Mesendoderm (in vitro differentiated cells): Measurements from ENCODE around the gene TBL3.
A peak's percentile ranks its signal among the peaks of the same experiment; 100 is the strongest.
"Not testable (repeated sequence)": the region's sequence is repeated elsewhere in the genome, so short reads cannot be mapped to it uniquely, and the experiment has no call there.

Experiments
- DNase-seq: peaks from one replicate; pipeline ENCODE4 v3.0.0; 2013
- H2AK5ac ChIP-seq: 2 replicates; pipeline ENCODE4 v1.6.1; 2013; ENCODE audit warnings: low read length, inconsistent platforms
- H2BK120ac ChIP-seq: 2 replicates; pipeline ENCODE4 v1.6.1; 2013; ENCODE audit warnings: low read depth, mild to moderate bottlenecking, low read length, moderate library complexity, mixed read lengths
- H2BK15ac ChIP-seq: replicated peaks from 2 replicates; pipeline ENCODE4 v1.6.1; 2013; ENCODE audit warnings: low read depth, mild to moderate bottlenecking, moderate library complexity
- H2BK5ac ChIP-seq: 2 replicates; pipeline ENCODE4 v1.6.1; 2013; ENCODE audit warnings: low read length, inconsistent platforms
- H3K18ac ChIP-seq: 2 replicates; pipeline ENCODE4 v1.6.1; 2013; ENCODE audit warnings: mild to moderate bottlenecking, low read length, mixed read lengths
- H3K23ac ChIP-seq: one replicate; pipeline ENCODE4 v1.6.1; 2013; ENCODE audit warnings: low read length
- H3K27ac ChIP-seq: 2 replicates; pipeline ENCODE4 v1.5.1; 2013; ENCODE audit warnings: low read depth, mild to moderate bottlenecking, inconsistent platforms, low read length, moderate library complexity
- H3K27me3 ChIP-seq: 2 replicates; pipeline ENCODE4 v1.6.1; 2013; ENCODE audit warnings: low read length, control low read depth, mild to moderate bottlenecking, inconsistent platforms; ENCODE audit not compliant: insufficient read depth, poor library complexity
- H3K36me3 ChIP-seq: 2 replicates; pipeline ENCODE4 v1.6.1; 2013; ENCODE audit warnings: low read length, inconsistent platforms; ENCODE audit not compliant: control insufficient read depth, insufficient read depth
- H3K4ac ChIP-seq: one replicate; pipeline ENCODE4 v1.6.1; 2013; ENCODE audit warnings: low read depth, mild to moderate bottlenecking, low read length, moderate library complexity
- H3K4me1 ChIP-seq: 2 replicates; pipeline ENCODE4 v1.6.1; 2013; ENCODE audit warnings: low read depth, low read length, inconsistent platforms; ENCODE audit not compliant: control insufficient read depth
- H3K4me2 ChIP-seq: 2 replicates; pipeline ENCODE4 v1.6.1; 2013; ENCODE audit warnings: low read length
- H3K4me3 ChIP-seq: 2 replicates; pipeline ENCODE4 v1.5.1; 2013; ENCODE audit warnings: mild to moderate bottlenecking, low read length
- H3K56ac ChIP-seq: one replicate; pipeline ENCODE4 v1.6.1; 2013; ENCODE audit warnings: low read length
- H3K79me1 ChIP-seq: 2 replicates; pipeline ENCODE4 v1.6.1; 2013; ENCODE audit warnings: low read length, inconsistent platforms
- H3K79me2 ChIP-seq: 2 replicates; pipeline ENCODE4 v1.6.1; 2013; ENCODE audit warnings: mild to moderate bottlenecking, low read length; ENCODE audit not compliant: control insufficient read depth, insufficient read depth
- H3K9ac ChIP-seq: 2 replicates; pipeline ENCODE4 v1.6.1; 2013; ENCODE audit warnings: low read length, inconsistent platforms
- H4K5ac ChIP-seq: one replicate; pipeline ENCODE4 v1.6.1; 2013; ENCODE audit warnings: low read length
- H4K8ac ChIP-seq: one replicate; pipeline ENCODE4 v1.6.1; 2013; ENCODE audit warnings: low read depth, mild to moderate bottlenecking, control low read depth, low read length, moderate library complexity
- WGBS: extraction: QIAGEN DNeasy Blood & Tissue Kit; methylation state at CpG from one replicate; pipeline ENCODE4 v1.1.7; 2013; ENCODE audit warnings: low lambda C conversion rate, missing lambda C conversion rate; ENCODE audit not compliant: insufficient coverage; ENCODE audit errors: extremely low coverage; 5-methylcytosine and 5-hydroxymethylcytosine counted together

The TBL3 gene

GRCh38 chr16:1950559-1950958 is 21.3 kb upstream of the TBL3 start:
- H3K27ac ChIP-seq = no peak overlapping the region
- no peak overlapping the region for H2AK5ac ChIP-seq
- no peaks in the 10 kb centered on the region for H3K36me3 ChIP-seq
- H3K27me3 ChIP-seq = no peaks in the 10 kb centered on the region
- no peak overlapping the region for H3K4me2 ChIP-seq
- no peaks in the 10 kb centered on the region for H3K79me1 ChIP-seq
- H3K9ac ChIP-seq = no peak overlapping the region
- no peak overlapping the region for H2BK120ac ChIP-seq
- H3K23ac ChIP-seq = no peak overlapping the region
- no peak overlapping the region for H2BK5ac ChIP-seq
- H3K4me3 ChIP-seq = no peak overlapping the region
- no peak for DNase-seq
- no peak overlapping the region for H3K18ac ChIP-seq
- no peak overlapping the region for H2BK15ac ChIP-seq
- H3K79me2 ChIP-seq = no peaks in the 10 kb centered on the region
- no peak overlapping the region for H3K4ac ChIP-seq
- H3K4me1 ChIP-seq = no peaks in the 10 kb centered on the region
- no peak overlapping the region for H4K8ac ChIP-seq
- no CpG with 5 or more reads among the region's 19 CpGs for WGBS
- no peak overlapping the region for H4K5ac ChIP-seq
- H3K56ac ChIP-seq = no peak overlapping the region

GRCh38 chr16:1953734-1954133 is 18.1 kb upstream of the TBL3 start:
- DNase-seq = no peak
- H3K18ac ChIP-seq = no peak overlapping the region
- H3K27ac ChIP-seq = no peak overlapping the region
- no peak overlapping the region for H3K4me2 ChIP-seq
- no peak overlapping the region for H2AK5ac ChIP-seq
- no peaks in the 10 kb centered on the region for H3K27me3 ChIP-seq
- no peak overlapping the region for H3K4me3 ChIP-seq
- H3K9ac ChIP-seq = no peak overlapping the region
- H3K79me2 ChIP-seq = no peaks in the 10 kb centered on the region
- no peaks in the 10 kb centered on the region for H3K4me1 ChIP-seq
- H2BK15ac ChIP-seq = no peak overlapping the region
- H3K79me1 ChIP-seq = no peaks in the 10 kb centered on the region
- H3K23ac ChIP-seq = no peak overlapping the region
- no peak overlapping the region for H3K4ac ChIP-seq
- no peaks in the 10 kb centered on the region for H3K36me3 ChIP-seq
- no peak overlapping the region for H4K5ac ChIP-seq
- no peak overlapping the region for H2BK5ac ChIP-seq
- H2BK120ac ChIP-seq = no peak overlapping the region
- WGBS = no CpG with 5 or more reads among the region's 22 CpGs
- H4K8ac ChIP-seq = no peak overlapping the region
- no peak overlapping the region for H3K56ac ChIP-seq

- DNase-seq, H3K27me3 ChIP-seq, H3K4ac ChIP-seq, H3K4me1 ChIP-seq, H2BK120ac ChIP-seq, H3K36me3 ChIP-seq, H3K56ac ChIP-seq, H3K9ac ChIP-seq, H3K27ac ChIP-seq, H3K4me3 ChIP-seq, H3K23ac ChIP-seq, H4K5ac ChIP-seq, H2BK5ac ChIP-seq, H3K79me1 ChIP-seq, H3K18ac ChIP-seq, H2BK15ac ChIP-seq, H3K4me2 ChIP-seq, H4K8ac ChIP-seq, H3K79me2 ChIP-seq, H2AK5ac ChIP-seq: not testable (repeated sequence)
- WGBS = no CpG with 5 or more reads among the region's 22 CpGs
Measured at GRCh38 chr16:1957434-1958142, 14.3 kb upstream of the TBL3 start.

GRCh38 chr16:1958143-1958491 is 13.7 kb upstream of the TBL3 start:
- WGBS = no CpG with 5 or more reads among the region's 30 CpGs
- DNase-seq = not testable (repeated sequence)

GRCh38 chr16:1958715-1959268 is 13.1 kb upstream of the TBL3 start:
- Histone ChIP-seq H3K4me2 (peak overlapping the region; percentile 29), H4K5ac (no peak overlapping the region), H4K8ac (no peak overlapping the region), H2BK5ac (no peak overlapping the region), H2BK120ac (no peak overlapping the region), H3K4ac (no peak overlapping the region), H3K23ac (no peak overlapping the region), H2BK15ac (no peak overlapping the region), H3K27me3 (no peaks in the 10 kb centered on the region), H3K27ac (no peak overlapping the region), H2AK5ac (no peak overlapping the region), H3K4me3 (no peak overlapping the region), H3K18ac (no peak overlapping the region), H3K79me1 (no peaks in the 10 kb centered on the region), H3K9ac (peak overlapping the region; percentile 58), H3K56ac (peak overlapping the region; percentile 66), H3K79me2 (peaks cover 17% of the 10 kb centered on the region), H3K4me1 (no peaks in the 10 kb centered on the region), H3K36me3 (peaks cover 15% of the 10 kb centered on the region)
- WGBS = no CpG with 5 or more reads among the region's 14 CpGs
- DNase-seq = no peak

More at GRCh38 chr16:1958143-1958491, 13.7 kb upstream of the TBL3 start:
- H3K23ac ChIP-seq, H3K4me2 ChIP-seq, H4K8ac ChIP-seq, H2AK5ac ChIP-seq, H4K5ac ChIP-seq, H3K27me3 ChIP-seq, H2BK5ac ChIP-seq, H3K4ac ChIP-seq, H3K4me3 ChIP-seq, H3K79me1 ChIP-seq, H3K27ac ChIP-seq, H2BK15ac ChIP-seq, H3K18ac ChIP-seq, H3K4me1 ChIP-seq, H3K36me3 ChIP-seq, H3K9ac ChIP-seq, H3K56ac ChIP-seq, H2BK120ac ChIP-seq: not testable (repeated sequence)
- peaks cover 11% of the 10 kb centered on the region for H3K79me2 ChIP-seq
